ENCODE results near the gene TBC1D16.

DNA sequence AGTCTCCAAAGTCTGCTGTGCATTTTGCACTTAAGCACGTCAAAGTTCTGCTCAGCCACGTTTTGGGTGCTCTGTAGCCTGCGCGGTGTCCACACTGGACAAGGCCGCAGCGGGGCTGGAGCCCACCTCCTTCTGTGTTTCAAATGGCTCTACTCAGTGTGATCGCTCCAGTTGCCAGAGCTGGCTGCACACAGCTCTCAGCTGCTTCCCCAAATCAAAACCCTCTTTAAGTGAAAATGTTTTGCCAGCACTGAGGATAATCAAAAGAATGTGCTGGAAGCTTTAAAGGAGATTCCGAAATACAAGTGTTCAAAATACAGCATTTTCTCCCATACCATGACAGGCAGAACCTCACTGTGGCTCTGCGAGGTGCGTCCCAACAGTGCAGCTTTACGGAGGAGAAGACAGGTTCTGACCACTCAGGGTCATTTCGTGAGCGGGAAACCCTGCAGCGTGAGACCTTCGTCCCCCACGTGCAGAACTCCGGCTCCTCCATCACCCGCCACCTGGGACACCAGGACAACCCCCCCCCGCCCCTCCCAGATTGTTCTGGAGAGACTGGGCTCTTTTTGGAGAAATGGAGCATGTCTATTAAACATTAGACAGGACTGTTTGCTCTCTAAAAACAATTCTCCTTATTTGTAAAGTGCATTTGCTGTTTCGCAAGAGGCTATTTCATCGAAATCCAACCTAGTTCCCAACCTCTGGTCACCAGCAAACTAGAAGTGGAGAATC lies 16.6 kb downstream of the TBC1D16 start:
- TF ChIP-seq, protein P1, sequence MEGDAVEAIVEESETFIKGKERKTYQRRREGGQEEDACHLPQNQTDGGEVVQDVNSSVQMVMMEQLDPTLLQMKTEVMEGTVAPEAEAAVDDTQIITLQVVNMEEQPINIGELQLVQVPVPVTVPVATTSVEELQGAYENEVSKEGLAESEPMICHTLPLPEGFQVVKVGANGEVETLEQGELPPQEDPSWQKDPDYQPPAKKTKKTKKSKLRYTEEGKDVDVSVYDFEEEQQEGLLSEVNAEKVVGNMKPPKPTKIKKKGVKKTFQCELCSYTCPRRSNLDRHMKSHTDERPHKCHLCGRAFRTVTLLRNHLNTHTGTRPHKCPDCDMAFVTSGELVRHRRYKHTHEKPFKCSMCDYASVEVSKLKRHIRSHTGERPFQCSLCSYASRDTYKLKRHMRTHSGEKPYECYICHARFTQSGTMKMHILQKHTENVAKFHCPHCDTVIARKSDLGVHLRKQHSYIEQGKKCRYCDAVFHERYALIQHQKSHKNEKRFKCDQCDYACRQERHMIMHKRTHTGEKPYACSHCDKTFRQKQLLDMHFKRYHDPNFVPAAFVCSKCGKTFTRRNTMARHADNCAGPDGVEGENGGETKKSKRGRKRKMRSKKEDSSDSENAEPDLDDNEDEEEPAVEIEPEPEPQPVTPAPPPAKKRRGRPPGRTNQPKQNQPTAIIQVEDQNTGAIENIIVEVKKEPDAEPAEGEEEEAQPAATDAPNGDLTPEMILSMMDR (IDR thresholded peaks at IDR 0.05): no peak
- TF ChIP-seq POLR2A (IDR thresholded peaks at IDR 0.05): no peak

All from lower leg skin (tissue), 3 donors.